HTR-8/SVneo (cell line): ENCODE results near the gene CGRRF1.

ENCODE experiments used
- DNase-seq: peaks from one replicate; pipeline ENCODE4 v3.0.0; 2011; ENCODE audit warnings: low spot score, mixed read lengths; ENCODE audit not compliant: insufficient read length
- FAIRE-seq: peaks from 2 replicates; lab custom pipeline; 2011; peaks lifted over from hg19 to GRCh38; lab: Jason Lieb, UNC

Gene CGRRF1

GRCh38 chr14:54489318-54489683, 20.4 kb upstream of the CGRRF1 start:
- FAIRE-seq, result peak; percentile 69
- DNase-seq, result no peak

GRCh38 chr14:54489731-54490444, 19.8 kb upstream of the CGRRF1 start:
- DNase-seq (no peak), FAIRE-seq (peak; percentile 49)

- FAIRE-seq (no peak), DNase-seq (no peak)
Observed at GRCh38 chr14:54490445-54491175, 19.1 kb upstream of the CGRRF1 start.

- no peak for DNase-seq
- no peak for FAIRE-seq
Observed at GRCh38 chr14:54493293-54493692, 16.4 kb upstream of the CGRRF1 start.

- FAIRE-seq, result no peak
Observed at GRCh38 chr14:54497224-54497623, 12.5 kb upstream of the CGRRF1 start.

GRCh38 chr14:54498095-54498531, 11.6 kb upstream of the CGRRF1 start:
- FAIRE-seq, result peak; percentile 55

More at GRCh38 chr14:54497224-54497623, 12.5 kb upstream of the CGRRF1 start:
- no peak for DNase-seq

GRCh38 chr14:54498579-54498978, 11.1 kb upstream of the CGRRF1 start:
- FAIRE-seq (no peak), DNase-seq (no peak)

More at GRCh38 chr14:54498095-54498531, 11.6 kb upstream of the CGRRF1 start:
- DNase-seq, result no peak

GRCh38 chr14:54500744-54501143, 9.0 kb upstream of the CGRRF1 start:
- DNase-seq, result no peak
- no peak for FAIRE-seq

- FAIRE-seq (no peak), DNase-seq (no peak)
Observed at GRCh38 chr14:54501480-54501879, 8.2 kb upstream of the CGRRF1 start.

GRCh38 chr14:54502602-54503001, 7.1 kb upstream of the CGRRF1 start:
- FAIRE-seq (no peak), DNase-seq (no peak)

- peak; percentile 40 for DNase-seq
- peak; percentile 98 for FAIRE-seq
Observed at GRCh38 chr14:54503486-54503885, 6.2 kb upstream of the CGRRF1 start.

GRCh38 chr14:54512393-54512792, 2.7 kb downstream of the CGRRF1 start:
- DNase-seq (no peak), FAIRE-seq (no peak)

- DNase-seq (no peak), FAIRE-seq (no peak)
Observed at GRCh38 chr14:54515670-54516069, 6.0 kb downstream of the CGRRF1 start.

- DNase-seq, result no peak
Observed at GRCh38 chr14:54516709-54517108, 7.0 kb downstream of the CGRRF1 start.

GRCh38 chr14:54524410-54524809, 14.7 kb downstream of the CGRRF1 start:
- no peak for FAIRE-seq
- no peak for DNase-seq

More at GRCh38 chr14:54516709-54517108, 7.0 kb downstream of the CGRRF1 start:
- no peak for FAIRE-seq

- no peak for DNase-seq
- peak; percentile 66 for FAIRE-seq
Observed at GRCh38 chr14:54528973-54529372, 19.3 kb downstream of the CGRRF1 start.

GRCh38 chr14:54529811-54530210, 20.1 kb downstream of the CGRRF1 start:
- DNase-seq (no peak), FAIRE-seq (no peak)

GRCh38 chr14:54532111-54533012, 22.7 kb downstream of the CGRRF1 start:
- DNase-seq (no peak), FAIRE-seq (peak; percentile 87)

- FAIRE-seq (no peak), DNase-seq (no peak)
Observed at GRCh38 chr14:54533100-54533499, 23.4 kb downstream of the CGRRF1 start.

- FAIRE-seq (peak; percentile 38), DNase-seq (no peak)
Observed at GRCh38 chr14:54535126-54535525, 25.4 kb downstream of the CGRRF1 start.
